BE2C (cell line): ENCODE results near the gene ZNF543.
A peak's percentile ranks its signal among the peaks of the same experiment; 100 is the strongest.

Experiments
- DNase-seq: peaks from one replicate; pipeline ENCODE4 v3.0.0-alpha.2; 2020
- H3K27me3 ChIP-seq: fragments of 250-450 bp; sonication (Bioruptor Pico); 2 replicates; pipeline ENCODE4 v1.5.1; 2020; ENCODE audit warnings: mild to moderate bottlenecking
- H3K36me3 ChIP-seq: fragments of 250-450 bp; sonication (Bioruptor Pico); 2 replicates; pipeline ENCODE4 v1.5.1; 2020; ENCODE audit warnings: mild to moderate bottlenecking
- H3K4me1 ChIP-seq: fragments of 250-450 bp; sonication (Bioruptor Pico); 2 replicates; pipeline ENCODE4 v1.5.1; 2020
- H3K4me3 ChIP-seq: 2 replicates; pipeline ENCODE4 v1.5.1; 2011; ENCODE audit warnings: low read depth, low read length
- H3K9me3 ChIP-seq: fragments of 250-450 bp; sonication (Bioruptor Pico); 2 replicates; pipeline ENCODE4 v1.5.1; 2020
- CTCF ChIP-seq: IDR thresholded peaks from 2 replicates; pipeline ENCODE4 v1.5.1; 2012; ENCODE audit warnings: mild to moderate bottlenecking, low read depth, low read length

The ZNF543 gene

DNA sequence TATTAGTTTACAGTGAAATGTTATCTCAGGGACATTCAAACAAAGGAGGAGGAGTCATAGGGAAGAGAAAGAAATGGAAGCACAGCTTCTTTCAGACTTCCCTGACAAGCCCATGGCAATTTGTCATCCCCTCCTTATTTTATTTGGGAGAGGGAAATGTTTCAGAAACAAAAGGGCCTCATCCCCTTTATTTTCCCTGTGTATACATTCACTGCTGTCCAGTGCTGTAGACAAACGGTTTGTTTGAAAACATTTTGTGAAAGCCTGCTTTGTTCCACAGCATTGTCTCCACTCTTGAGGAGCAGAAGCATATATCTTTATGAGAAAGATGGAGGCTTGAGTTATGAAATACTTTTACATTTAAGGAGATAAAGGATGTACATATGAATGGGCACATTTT, 27.7 kb upstream of the ZNF543 start:
- no peaks in the 10 kb centered on the region; the same call in 1 of the 2 replicates for H3K9me3 ChIP-seq
- no peak overlapping the region for H3K4me3 ChIP-seq
- no peak for DNase-seq
- H3K36me3 ChIP-seq, result peaks cover 80% of the 10 kb centered on the region
- no peaks in the 10 kb centered on the region for H3K4me1 ChIP-seq
- TF ChIP-seq CTCF, result no peak
- H3K27me3 ChIP-seq, result no peaks in the 10 kb centered on the region

DNA sequence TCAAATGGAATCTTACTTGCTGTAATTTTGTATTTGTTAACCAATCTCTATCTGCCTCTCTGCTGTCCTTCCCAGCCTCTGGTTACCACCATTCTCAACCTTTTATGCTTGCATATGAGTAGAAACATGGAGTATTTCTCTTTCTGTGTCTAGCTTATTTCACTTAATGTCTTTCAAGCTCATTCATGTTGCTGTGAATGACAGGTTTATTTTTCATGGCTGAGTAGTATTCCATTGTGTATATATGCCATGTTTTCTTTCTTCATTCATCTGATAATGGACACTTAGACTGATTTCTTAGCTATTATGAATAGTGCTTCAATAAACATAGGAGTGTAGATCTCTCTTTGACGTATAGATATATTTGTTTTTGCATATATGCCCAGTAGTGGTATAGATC, 26.6 kb upstream of the ZNF543 start:
- no peaks in the 10 kb centered on the region; the same call in 1 of the 2 replicates for H3K9me3 ChIP-seq
- no peaks in the 10 kb centered on the region for H3K27me3 ChIP-seq
- peaks cover 75% of the 10 kb centered on the region for H3K36me3 ChIP-seq
- H3K4me1 ChIP-seq, result no peaks in the 10 kb centered on the region
- no peak overlapping the region for H3K4me3 ChIP-seq
- TF ChIP-seq CTCF, result no peak
- DNase-seq, result no peak

- Histone ChIP-seq H3K27me3 (no peaks in the 10 kb centered on the region), H3K36me3 (peaks cover 42% of the 10 kb centered on the region), H3K4me3 (no peak overlapping the region), H3K9me3 (no peaks in the 10 kb centered on the region), H3K4me1 (0 out of 2 replicates have a peak, but pooled peaks cover 3% of the 10 kb centered on the region)
- TF ChIP-seq CTCF, result no peak
- DNase-seq, result peak; percentile 61
Observed at GRCh38 chr19:57302020-57302465, 18.2 kb upstream of the ZNF543 start.

DNA sequence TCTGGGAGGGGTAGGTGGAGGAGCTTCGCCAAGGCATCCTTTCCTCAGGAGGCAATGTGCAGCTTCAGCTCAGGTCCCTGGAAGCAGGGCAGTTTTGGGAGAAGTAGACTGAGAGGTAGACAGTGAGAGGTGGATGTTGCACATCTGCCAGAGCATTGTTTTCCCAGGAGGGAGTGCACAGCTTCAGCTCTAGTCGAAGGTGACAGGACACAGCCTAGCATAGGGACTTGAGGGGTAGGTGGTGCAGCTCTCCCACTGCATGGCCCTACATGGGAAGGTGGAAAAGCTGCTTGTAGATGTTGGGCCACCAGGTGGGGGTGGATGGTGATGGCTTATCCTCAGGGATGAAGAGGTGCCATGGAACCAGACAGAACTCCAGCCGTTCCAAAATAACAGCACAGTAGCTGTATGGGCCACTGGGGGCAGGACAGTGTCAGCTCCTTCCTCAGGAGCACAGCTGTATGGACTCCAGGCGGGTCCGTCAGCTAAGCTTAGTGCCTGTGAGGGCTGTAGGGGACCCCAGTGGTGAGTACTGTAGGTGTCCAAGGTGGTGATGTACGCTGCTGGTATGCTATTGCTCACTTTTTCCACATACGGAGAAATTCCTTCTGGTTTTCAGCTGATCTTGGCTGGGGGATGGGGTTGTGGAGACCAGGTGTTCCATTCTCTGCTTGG, 17.4 kb upstream of the ZNF543 start:
- no peak for TF ChIP-seq CTCF
- Histone ChIP-seq H3K27me3 (no peaks in the 10 kb centered on the region), H3K4me3 (no peak overlapping the region), H3K4me1 (0 out of 2 replicates have a peak, but pooled peaks cover 3% of the 10 kb centered on the region), H3K9me3 (no peaks in the 10 kb centered on the region), H3K36me3 (peaks cover 38% of the 10 kb centered on the region)
- DNase-seq, result no peak

DNA sequence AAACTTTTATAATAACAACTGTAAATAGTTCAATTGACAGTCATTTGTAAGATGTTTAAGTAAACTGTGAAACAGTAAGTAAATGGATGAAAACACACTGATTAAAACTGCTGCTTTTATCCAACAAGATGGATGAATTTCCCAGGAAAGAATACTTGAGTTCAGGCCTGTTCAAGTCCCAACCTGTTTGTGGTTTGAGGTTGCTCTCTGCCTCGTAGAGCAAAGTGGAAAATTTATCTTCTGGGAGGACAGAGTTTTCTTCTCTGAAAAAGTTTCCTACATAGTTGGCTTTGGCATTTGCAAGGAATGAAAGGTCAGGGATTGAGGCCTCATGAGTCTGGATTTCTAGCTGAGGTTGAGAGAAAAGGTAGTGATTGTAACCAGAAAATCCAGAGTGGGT, 15.2 kb upstream of the ZNF543 start:
- no peaks in the 10 kb centered on the region for H3K9me3 ChIP-seq
- H3K4me3 ChIP-seq, result no peak overlapping the region
- peaks cover 31% of the 10 kb centered on the region for H3K36me3 ChIP-seq
- no peak for TF ChIP-seq CTCF
- no peak for DNase-seq
- H3K4me1 ChIP-seq, result 0 out of 2 replicates have a peak, but pooled peaks cover 3% of the 10 kb centered on the region
- no peaks in the 10 kb centered on the region for H3K27me3 ChIP-seq

DNA sequence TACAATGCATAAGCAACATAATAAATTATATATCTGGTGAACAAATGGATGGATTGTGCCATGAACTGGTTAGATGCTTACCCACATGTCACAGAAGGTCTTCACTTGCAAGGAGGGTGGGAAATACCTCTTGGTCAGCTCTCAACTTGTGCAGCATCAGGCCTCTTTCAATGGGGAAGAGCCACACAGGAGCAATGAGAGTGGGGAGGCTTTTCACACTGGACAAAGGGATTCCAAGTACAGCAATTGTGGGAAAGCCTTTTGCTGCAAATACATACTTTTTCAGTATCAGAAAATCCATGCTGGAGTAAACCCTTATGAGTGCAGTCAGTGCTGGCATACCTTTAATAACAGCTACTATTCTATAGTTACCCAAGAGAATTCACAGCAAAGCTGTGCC, 11.8 kb upstream of the ZNF543 start:
- DNase-seq, result no peak

More for the DNA sequence above, 11.8 kb upstream of the ZNF543 start:
- no peaks in the 10 kb centered on the region for H3K27me3 ChIP-seq
- H3K9me3 ChIP-seq, result no peaks in the 10 kb centered on the region
- no peak overlapping the region for H3K4me3 ChIP-seq
- no peaks in the 10 kb centered on the region for H3K4me1 ChIP-seq
- TF ChIP-seq CTCF, result no peak
- no peaks in the 10 kb centered on the region; the same call in 1 of the 2 replicates for H3K36me3 ChIP-seq
